Stimulated activated CD4-positive, alpha-beta T cell treated with anti-CD3 and anti-CD28 coated beads, Interleukin-12 subunit alpha, Interleukin-12 subunit beta, amount 100 ng/mL, for 24 hours (primary cell): ENCODE data around the gene SLC39A9.

Experiments used
- DNase-seq, 2 experiments: peaks; one replicate each; pipeline ENCODE4 v3.0.0-alpha.2; 2020; ENCODE audit warnings: low read depth in 2 of 2

The SLC39A9 gene

GRCh38 chr14:69424149-69424923 lies 25.8 kb downstream of the SLC39A9 start:
- no peak for DNase-seq

DNA sequence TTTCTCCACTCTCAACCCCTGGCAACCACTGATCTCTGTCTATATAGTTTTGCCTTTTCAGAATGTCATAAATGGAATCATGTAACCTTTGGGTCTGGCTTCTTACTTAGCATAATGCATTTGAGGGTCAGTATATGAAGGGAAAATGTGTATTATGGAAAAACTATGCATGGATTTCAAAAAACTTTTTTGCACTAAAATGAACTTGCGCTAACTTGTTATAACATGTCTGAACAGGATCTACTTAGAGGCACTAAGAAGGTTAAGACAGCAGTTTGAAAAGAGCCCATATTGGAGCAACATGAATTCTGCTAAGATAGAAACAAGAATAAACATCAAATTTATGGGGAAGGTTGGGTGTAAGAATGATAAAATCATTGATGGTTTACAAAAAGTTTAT lies 29.1 kb downstream of the SLC39A9 start:
- DNase-seq, result no peak

GRCh38 chr14:69428289-69428998 lies 30.0 kb downstream of the SLC39A9 start:
- DNase-seq, result no peak

- DNase-seq, result no peak
These were observed 31.2 kb downstream of the SLC39A9 start for GRCh38 chr14:69429643-69430042.

GRCh38 chr14:69430306-69430939 lies 31.9 kb downstream of the SLC39A9 start:
- no peak for DNase-seq

DNA sequence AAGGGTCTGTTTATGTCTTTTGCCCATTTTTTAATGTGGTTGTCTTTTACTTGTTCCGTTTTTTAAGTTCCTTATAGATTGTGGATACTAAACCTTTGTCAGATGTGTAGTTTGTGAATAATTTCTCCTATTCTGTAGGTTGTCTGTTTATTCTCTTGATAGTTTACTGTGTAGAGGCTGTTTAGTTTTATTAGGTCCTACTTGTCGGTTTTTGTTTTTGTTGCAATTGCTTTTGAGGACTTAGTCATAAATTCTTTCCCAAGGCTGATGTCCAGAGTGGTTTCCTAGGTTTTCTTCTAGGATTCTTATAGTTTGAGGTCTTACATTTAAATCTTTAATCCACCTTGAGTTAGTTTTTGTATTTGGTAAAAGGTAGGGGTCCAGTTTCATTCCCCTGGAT lies 33.9 kb downstream of the SLC39A9 start:
- no peak for DNase-seq

DNA sequence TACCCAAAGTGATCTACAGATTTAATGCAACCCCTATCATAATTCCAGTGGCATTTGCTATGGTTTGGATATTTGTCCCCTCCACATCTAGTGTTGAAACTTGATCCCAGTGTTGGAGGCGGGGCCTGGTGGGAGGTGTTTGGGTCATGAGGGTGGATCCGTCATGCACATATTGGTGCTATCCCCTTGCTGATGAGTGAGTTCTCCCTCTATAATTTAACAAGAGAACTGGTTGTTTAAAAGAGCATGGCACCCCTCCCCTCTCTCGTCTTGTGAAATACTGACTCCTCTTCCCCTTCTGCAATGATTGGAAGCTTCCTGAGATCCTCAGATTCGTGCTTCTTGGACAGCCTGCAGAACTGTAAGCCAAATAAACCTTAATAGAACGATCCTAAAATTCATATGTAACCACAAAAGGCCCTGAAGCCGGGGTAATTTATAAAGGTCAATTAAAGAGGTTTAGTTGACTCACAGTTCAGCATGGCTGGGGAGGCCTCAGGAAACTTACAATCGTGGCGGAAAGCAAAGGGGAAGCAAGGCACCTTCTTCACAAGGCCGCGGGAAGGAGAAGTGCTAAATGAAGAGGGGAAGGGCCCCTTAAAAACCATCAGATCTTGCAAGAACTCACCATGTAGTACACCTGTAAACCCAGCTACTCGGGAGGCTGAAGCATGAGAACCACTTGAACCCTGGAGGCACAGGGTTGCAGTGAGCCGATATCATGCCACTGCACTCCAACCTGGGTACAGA lies 41.2 kb downstream of the SLC39A9 start:
- no peak for DNase-seq

DNA sequence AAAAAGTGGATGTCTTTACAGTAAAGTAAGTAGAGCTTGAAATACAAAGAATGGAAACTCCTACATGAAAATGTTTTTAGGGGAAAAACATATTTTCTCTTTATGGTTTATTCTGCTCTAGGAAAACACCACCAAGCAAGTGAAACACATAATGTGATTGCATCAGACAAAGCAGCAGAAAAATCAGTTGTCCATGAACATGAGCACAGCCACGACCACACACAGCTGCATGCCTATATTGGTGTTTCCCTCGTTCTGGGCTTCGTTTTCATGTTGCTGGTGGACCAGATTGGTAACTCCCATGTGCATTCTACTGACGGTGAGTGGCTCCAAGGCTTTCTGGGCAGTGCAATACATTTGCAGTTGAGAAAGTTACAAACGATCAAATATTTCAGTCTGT lies 43.5 kb downstream of the SLC39A9 start:
- no peak for DNase-seq

DNA sequence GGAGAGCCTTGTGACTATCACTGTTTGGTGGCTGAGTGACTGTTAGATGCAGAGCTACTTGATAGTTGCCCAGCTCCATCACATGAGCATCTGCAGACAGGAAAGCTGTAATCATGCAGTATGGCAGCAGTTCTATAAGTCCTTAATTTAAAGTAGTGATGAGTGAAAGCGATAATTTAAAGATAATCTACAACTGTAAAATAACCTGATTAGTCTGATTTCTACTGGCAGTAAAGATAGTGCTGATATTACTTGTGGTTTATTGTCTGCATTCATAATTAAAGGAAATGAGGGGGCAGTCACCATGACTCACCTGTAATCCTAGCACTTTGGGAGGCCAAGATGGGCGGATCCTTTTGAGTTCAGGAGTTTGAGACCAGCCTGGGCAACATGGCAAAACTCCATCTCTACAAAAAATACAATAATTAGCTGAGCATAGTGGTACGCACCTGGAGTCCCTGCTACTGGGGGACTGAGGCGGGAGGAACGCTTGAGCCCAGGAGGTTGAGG lies 44.9 kb downstream of the SLC39A9 start:
- DNase-seq, result no peak

DNA sequence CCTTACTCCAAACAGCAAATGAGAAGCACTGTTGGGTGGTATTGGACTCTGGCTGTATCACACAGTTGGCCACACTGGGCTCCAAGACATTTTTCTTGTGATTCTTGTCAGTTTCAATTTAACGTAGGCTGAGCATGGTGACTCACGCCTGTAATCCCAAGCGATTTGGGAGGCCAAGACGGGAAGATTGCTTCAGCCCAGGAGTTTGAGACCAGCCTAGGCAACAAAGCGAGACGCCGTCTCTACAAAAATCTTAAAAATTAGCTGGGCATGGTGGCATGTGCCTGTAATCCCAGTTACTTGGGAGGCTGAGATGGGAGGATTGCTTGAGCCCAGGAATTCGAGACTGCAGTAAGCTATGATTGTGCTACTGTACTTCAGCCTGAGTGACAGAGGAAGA lies 50.7 kb downstream of the SLC39A9 start:
- no peak for DNase-seq

- DNase-seq, result no peak
These were observed 53.4 kb downstream of the SLC39A9 start for GRCh38 chr14:69451941-69452340.

DNA sequence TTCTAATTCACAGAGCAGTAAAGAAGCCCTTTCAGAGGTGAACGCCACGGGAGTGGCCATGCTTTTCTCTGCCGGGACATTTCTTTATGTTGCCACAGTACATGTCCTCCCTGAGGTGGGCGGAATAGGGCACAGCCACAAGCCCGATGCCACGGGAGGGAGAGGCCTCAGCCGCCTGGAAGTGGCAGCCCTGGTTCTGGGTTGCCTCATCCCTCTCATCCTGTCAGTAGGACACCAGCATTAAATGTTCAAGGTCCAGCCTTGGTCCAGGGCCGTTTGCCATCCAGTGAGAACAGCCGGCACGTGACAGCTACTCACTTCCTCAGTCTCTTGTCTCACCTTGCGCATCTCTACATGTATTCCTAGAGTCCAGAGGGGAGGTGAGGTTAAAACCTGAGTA lies 59.9 kb downstream of the SLC39A9 start:
- DNase-seq, result no peak

DNA sequence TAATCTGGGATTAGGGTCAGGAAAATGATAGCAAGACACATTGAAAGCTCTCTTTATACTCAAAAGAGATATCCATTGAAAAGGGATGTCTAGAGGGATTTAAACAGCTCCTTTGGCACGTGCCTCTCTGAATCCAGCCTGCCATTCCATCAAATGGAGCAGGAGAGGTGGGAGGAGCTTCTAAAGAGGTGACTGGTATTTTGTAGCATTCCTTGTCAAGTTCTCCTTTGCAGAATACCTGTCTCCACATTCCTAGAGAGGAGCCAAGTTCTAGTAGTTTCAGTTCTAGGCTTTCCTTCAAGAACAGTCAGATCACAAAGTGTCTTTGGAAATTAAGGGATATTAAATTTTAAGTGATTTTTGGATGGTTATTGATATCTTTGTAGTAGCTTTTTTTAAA lies 60.6 kb downstream of the SLC39A9 start:
- no peak for DNase-seq

DNA sequence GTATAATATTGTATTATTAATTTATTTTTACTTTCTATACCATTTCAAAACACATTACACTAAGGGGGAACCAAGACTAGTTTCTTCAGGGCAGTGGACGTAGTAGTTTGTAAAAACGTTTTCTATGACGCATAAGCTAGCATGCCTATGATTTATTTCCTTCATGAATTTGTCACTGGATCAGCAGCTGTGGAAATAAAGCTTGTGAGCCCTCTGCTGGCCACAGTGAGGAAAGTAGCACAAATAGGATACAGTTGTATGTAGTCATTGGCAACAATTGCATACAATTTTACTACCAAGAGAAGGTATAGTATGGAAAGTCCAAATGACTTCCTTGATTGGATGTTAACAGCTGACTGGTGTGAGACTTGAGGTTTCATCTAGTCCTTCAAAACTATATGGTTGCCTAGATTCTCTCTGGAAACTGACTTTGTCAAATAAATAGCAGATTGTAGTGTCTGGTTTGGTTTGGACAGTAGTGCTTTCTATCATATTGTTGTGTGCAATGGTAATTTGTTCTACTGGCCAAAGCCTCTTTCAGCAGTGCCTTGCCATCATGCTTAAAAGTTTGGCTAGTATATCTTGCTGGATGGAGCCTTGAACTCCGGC lies 61.7 kb downstream of the SLC39A9 start:
- peak; percentile 23 to 33 for DNase-seq

GRCh38 chr14:69464379-69464778 lies 65.9 kb downstream of the SLC39A9 start:
- no peak for DNase-seq

DNA sequence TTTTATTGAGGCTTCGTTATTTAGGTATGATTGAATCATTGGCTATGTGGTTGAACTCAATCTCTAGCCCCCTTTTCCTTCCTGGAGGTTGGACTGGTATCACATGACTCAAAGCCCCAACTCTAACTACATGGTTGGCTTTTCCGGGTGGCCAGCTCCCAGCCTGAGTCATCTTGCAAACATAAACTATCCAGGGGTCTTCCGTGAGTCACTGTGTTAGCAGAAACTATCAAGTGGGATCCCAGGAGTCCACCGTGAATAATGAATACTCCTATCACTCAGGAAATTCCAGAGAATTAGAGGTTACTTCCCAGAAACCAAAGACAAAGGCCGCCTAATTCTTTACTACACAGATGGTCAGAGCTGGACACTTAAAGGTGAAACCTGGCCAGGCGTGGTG lies 66.3 kb downstream of the SLC39A9 start:
- DNase-seq, result no peak

- DNase-seq, result no peak
These were observed 70.5 kb downstream of the SLC39A9 start for GRCh38 chr14:69468949-69469348.

DNA sequence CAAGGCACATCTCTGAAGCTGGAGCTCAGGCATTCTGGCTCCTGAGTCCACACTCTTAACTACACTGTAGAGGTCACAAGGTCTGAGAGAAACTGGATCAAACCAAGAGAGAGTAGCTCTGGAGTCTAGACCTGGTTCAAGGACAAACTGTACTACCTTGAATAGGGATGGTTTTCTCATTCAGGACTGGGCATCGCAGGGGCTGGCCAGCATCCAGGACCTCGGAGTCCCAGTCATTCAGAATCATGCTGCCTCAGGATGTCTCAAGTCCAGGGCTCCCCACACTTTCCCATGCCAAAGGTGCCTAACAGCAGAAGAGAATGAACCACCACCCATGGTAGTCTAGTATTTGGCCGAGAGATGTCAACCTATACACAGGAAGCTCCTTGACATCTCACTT lies 72.9 kb downstream of the SLC39A9 start:
- no peak for DNase-seq

- no peak for DNase-seq
These were observed 73.4 kb downstream of the SLC39A9 start for GRCh38 chr14:69471916-69472315.

GRCh38 chr14:69473260-69473659 lies 74.8 kb downstream of the SLC39A9 start:
- no peak for DNase-seq

GRCh38 chr14:69473946-69474345 lies 75.5 kb downstream of the SLC39A9 start:
- no peak for DNase-seq
